ENCODE results near the gene TSPAN9.

DNA sequence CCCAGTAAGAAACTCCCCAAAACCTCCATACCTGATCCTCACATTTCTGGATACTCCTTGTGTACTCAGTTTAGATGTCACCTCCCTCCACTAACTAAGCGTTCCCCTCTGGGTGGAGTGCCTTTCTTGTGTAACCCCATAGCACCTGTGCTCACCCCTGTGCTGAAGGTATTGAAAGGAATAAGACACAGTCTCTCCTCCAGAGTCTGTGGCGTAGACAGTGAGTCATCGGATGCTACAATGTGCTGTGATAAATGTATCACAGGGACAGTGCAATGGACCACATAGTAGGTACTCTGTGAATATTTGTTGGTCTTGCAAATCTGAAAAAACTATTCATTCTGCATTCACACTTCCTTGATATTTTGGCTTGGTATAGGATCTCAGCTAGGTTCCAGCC lies 30.8 kb downstream of the TSPAN9 start:
- TF ChIP-seq, protein P1, sequence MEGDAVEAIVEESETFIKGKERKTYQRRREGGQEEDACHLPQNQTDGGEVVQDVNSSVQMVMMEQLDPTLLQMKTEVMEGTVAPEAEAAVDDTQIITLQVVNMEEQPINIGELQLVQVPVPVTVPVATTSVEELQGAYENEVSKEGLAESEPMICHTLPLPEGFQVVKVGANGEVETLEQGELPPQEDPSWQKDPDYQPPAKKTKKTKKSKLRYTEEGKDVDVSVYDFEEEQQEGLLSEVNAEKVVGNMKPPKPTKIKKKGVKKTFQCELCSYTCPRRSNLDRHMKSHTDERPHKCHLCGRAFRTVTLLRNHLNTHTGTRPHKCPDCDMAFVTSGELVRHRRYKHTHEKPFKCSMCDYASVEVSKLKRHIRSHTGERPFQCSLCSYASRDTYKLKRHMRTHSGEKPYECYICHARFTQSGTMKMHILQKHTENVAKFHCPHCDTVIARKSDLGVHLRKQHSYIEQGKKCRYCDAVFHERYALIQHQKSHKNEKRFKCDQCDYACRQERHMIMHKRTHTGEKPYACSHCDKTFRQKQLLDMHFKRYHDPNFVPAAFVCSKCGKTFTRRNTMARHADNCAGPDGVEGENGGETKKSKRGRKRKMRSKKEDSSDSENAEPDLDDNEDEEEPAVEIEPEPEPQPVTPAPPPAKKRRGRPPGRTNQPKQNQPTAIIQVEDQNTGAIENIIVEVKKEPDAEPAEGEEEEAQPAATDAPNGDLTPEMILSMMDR (IDR thresholded peaks at IDR 0.05) = no peak
- no peak for TF ChIP-seq POLR2A (IDR thresholded peaks at IDR 0.05)
